NCI-H2081 treated with DMSO at 0.1 percent for 48 hours (cell line): ENCODE results near the gene OR10A7.
"Not testable (repeated sequence)": the region's sequence is repeated elsewhere in the genome, so short reads cannot be mapped to it uniquely, and the experiment has no call there.

Experiments used
- DNase-seq: peaks from one replicate; lab custom pipeline; 2025; lab: John Stamatoyannopoulos, UW

Gene OR10A7, protein sequence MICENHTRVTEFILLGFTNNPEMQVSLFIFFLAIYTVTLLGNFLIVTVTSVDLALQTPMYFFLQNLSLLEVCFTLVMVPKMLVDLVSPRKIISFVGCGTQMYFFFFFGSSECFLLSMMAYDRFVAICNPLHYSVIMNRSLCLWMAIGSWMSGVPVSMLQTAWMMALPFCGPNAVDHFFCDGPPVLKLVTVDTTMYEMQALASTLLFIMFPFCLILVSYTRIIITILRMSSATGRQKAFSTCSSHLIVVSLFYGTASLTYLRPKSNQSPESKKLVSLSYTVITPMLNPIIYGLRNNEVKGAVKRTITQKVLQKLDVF

DNA sequence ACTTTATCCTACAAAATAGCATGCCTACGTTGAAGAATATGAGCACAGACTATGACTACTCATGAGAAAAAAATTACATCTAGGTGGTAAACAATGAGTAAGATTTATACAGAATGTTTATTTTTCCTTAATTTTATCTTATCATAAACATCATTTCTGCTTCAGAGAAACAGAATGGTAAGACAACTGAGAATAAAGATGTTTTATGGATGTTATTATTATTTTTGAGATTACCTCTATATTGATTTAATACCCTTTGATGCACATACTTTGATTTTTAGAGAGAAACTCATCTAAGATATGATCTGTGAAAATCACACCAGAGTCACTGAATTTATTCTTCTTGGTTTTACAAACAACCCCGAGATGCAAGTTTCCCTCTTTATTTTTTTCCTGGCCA, at the start of gene OR10A7:
Gene OR10A7, plus strand, starts transcription at position 301 of the 400 bp plus-strand sequence. Its CDS starts 0 bp downstream, at position 301.
- DNase-seq: no peak

DNA sequence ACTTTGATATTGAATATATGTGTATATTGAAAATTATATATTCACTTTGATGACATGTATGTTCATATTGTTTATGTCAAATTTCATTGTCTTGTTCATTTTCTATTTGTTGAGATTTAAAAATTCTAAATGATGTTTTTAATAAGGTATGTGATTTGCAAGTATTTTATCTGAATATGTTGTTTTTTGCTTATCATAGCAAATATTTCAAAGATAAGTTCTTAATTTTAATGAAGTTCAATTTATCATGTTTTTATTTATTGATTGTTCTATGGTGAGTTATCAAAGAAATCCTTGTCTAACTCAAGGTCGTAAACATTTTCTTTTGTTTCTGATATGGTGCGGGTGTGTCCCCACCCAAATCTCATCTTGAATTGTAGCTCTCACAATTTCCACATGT, 49.4 kb upstream of the OR10A7 start:
- DNase-seq: no peak

DNA sequence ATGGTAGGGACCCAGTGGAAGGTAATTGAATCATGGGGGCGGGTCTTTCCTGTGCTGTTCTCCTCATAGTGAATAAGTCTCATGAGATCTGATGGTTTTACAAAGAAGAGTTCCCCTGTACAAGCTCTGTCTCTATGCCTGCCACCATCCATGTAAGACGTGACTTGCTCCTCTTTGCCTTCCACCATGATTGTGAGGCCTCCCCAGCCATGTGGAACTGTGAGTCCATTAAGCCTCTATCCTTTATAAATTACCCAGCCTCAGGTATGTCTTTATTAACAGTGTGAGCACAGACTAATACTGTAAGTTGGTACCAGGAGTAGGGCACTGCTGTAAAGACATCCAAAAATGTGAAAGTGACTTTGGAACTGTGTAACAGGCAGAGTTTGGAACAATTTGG, 49.0 kb upstream of the OR10A7 start:
- DNase-seq: not testable (repeated sequence)

DNA sequence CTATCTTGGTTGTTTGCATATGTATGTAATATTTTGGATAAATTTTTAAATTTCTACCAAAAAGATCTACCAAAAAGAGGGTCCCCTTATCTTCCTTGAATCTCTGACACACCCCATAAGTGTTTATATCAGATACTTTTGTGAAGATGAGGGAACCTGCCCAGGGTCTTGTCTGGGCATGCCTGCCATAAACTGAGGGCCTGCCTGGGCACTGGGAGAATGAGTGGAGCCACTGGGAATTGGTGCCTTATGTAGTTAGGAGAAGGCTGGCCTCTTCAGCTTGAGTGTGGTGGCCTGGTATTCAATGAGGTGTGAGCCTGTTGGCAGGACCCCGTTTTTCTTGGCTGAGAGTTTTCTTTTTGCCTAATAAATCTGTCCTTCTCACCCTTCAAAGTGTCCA, 48.1 kb upstream of the OR10A7 start:
- no peak for DNase-seq

DNA sequence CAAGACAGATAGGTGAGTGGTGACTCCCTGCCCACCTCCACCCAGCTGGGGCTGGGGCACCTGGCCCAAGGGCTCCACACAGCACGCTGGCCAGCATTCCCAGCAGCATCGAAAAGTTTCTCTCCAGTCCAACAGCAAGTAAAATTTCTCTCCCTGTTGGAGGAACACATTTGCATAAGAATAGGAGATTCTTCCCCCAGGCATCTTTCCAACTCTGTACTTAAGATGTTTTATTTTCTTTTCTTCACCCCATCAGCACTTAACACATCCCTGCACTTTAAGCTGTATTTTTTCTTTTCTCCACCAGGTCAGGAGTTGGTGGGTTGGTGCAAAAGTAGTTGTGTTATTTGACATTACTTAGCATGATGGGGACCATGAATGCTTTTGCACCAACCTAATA, 47.4 kb upstream of the OR10A7 start:
- no peak for DNase-seq

DNA sequence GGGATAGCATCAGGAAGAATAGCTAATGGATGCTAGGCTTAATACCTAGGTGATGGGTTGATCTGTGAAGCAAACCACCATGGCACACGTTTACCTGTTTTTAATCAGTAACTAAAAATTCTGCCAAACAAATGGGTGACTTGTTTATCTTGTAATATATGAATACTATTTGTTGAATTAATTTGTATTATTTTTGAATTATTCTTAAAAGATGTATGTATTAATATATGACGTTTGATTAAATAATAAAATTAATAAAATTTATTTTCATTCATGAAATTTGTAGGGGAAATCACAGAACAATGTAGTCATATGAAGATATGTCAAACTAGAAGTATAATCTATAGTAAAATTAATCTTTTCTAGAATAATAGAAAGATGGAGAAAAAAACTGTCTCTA, 32.3 kb upstream of the OR10A7 start:
- DNase-seq: no peak

DNA sequence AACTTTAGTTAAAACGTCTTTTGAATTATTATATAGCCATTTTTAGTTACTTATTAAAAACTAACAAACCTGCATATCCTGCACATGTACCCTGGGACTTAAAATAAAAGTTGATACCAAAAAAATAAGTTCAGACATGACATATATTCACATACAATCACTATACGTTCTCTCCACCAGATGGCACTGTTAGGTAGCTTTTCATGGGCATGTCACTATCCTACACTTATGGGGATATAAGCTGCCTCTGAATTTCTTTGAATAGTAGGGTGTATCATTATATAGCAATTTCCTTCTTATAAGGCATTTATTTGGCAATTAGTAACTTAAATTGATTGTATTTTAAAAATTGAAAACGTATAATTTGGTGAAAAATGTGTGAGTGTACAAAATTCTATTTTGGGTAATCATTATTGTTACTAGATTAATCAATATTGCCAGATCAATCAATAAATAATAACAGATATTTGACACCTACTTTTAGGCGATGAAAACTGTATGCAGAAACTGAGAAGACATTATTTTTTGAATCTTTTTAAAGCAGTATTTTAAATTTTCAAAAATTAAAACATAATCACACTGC, 31.8 kb upstream of the OR10A7 start:
- DNase-seq: no peak

DNA sequence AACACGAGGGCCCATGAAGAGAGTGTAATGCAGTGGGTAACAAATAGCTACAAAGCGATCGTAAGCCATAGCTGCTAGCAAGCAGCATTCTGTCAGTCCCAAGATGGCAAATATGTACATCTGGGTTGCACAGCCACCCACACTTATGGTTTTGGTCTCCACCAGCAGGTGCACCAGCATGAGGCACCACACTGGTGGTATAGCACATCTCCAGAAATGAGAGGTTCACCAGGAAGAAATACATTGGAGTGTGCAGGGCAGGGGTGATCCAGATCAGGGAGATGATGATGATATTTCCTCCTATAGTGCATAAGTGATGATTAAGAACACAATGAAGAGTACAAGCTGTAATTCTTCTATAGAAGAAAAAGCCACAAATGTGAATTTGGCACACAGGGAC, 26.4 kb upstream of the OR10A7 start:
- DNase-seq: no peak

DNA sequence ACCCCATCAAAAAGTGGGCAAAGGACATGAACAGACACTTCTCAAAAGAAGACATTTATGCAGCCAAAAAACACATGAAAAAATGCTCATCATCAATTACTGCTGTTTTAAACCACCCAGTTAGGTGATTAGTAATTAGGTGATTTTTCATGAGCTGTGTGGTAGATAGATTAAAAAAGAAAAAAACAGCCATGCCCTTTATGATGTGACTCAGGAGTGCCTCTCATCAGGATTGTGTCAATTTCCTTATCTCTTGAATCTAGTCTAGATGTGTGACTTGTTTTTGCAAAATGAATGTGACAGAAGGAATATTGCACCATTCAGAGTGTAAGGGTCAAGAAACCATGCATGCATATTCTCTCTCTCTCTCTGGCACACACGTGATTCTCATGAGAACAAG, 5.7 kb downstream of the OR10A7 start:
- DNase-seq: no peak

DNA sequence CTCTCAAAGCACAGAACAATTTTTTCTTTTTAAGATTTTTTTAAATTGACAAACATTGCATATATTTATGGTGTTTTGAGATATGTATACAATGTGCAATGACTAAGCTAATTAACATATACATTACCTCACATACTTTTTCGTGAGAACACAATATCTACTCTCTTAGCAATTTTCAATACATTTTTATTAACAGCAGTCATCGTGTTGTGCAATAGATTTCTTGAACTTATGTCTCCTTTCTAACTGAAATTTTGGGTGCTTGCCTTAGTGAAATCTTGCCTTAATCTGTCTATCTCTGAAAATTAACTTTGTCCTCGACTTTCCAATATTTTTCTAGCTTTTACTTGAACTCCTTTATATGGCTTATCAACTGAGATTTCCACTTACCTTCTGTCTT, 6.8 kb downstream of the OR10A7 start:
- DNase-seq: no peak

DNA sequence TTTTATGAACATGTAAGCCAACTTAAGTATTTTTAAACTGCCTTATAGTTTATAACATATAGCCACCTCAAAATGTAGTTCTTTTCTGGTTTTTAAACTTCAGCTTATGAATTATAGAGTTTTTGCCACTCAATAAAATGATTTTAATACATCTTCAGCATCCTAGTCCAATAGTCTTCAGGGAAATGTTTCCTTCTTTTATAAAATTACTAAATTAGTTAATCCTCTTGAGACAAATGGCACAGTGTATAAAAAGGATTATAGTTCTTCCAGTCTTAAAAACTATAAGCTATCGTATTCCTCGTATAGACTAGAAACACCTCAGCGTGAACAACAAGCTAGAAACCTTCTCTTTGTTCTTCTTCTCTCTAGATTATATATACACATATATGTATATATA, 23.5 kb downstream of the OR10A7 start, which contains the start of gene OR6C74:
Gene OR6C74, plus strand, starts transcription at position 301 of the 400 bp plus-strand sequence. CDS start 2,679 bp downstream, outside the sequence.
- DNase-seq: no peak

DNA sequence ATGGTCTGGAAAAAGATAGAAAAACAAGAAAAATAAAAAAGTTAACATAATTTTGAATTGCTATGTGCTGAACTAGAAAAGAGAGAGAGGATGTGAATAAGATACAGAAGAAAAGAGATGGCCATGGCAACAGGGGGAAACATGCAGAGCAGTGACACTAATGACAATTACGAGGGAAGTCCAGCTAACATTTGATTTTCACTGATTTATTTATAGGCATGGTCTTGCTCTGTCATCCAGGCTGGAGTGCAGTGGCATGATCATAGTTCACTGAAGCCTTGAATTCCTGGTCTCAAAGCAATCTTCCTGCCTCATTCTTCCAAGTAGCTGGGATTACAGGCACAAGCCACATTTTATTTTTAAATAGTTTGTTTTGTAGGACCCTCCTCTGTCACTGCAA, 25.3 kb downstream of the OR10A7 start:
- no peak for DNase-seq

DNA sequence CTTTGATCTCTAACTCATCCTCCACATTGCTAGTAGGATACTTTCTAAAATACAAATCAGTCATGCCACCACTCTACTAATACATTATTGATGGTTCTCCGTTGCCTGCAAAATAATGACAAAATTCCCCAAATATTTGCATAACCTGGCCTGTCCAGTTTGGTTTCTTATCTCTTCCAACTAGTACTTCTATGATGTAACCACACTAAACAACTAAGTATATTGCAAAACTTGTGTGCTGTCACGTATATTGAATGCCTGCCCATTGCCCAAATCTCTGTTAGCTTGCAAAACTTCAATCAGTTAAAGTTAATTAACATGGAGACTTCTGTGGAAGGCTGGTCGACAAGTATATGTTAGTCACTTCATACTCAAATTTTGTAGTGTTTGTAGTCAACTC, 30.1 kb downstream of the OR10A7 start:
- no peak for DNase-seq

DNA sequence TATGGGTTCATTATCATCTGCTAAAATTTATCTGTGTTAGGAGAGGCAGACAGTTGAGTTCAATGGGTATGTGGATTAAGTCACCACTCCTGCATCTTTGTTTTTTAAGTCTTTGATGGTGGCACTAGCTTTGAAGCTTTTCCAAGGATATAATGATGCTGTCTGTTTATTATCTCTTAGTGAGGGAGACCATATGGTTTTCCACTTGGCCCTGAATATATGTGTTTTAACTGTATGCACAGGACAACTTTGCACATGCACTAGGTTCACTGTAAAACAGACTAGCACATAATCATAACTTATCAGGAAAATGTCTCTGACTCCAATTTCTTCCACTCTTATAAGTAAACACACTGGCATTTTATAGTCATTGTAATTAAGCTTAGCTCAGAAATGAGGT, 32.5 kb downstream of the OR10A7 start:
- DNase-seq: no peak

DNA sequence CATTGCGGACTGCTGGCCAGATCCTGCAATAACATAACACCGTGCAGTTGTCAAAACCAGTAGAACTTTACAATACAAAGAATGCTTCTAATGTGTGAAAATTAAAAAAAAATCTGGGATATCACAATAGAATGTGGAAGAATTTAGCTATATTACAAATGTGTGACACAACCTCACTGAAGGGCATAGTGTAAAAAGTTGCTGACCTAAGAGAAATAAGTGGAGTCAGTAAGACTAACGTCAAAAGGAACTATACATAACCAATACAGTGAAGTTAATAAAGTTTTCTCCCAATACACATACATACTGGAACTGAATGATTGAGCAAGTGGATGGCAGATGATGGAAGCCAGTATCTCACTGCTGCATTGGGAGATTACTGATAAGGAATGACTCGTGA, 36.0 kb downstream of the OR10A7 start:
- no peak for DNase-seq

DNA sequence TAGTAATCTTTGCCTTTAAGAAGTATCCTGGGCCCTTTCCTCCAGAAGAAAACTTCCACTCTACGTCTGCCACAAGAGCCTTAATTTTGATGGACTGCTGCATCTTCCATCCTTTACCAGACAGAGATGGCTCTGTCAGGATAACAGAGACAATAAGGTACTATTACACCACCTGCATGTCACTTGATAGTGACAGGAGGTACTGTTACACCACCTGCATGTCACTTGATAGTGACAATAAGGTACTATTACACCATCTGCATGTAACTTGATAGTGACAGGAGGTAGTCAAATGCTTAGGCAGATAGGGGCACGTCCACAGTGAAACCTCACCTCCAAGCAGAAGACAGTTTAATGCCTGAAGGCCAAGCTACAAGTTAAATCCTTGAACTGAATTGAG, 37.5 kb downstream of the OR10A7 start:
- no peak for DNase-seq
